Stimulated activated CD8-positive, alpha-beta memory T cell treated with anti-CD3 and anti-CD28 coated beads, Interleukin-15, amount 100 ng/mL, for 24 hours (primary cell): ENCODE data around the gene FKBP8.
"Not testable (repeated sequence)": the region's sequence is repeated elsewhere in the genome, so short reads cannot be mapped to it uniquely, and the experiment has no call there.

ENCODE experiments used
- DNase-seq: peaks from one replicate; pipeline ENCODE4 v3.0.0-alpha.2; 2020; ENCODE audit warnings: low read depth

FKBP8 gene

GRCh38 chr19:18542941-18543813 lies at the start of gene FKBP8:
TSS of gene FKBP8 (minus strand) at chr19:18543573. CDS start at chr19:18541970, 1,603 bp downstream.
- peak; percentile 83 for DNase-seq

- not testable (repeated sequence) for DNase-seq
Measured at GRCh38 chr19:18592732-18593131, 49.4 kb upstream of the FKBP8 start.

GRCh38 chr19:18591735-18592385 lies 48.5 kb upstream of the FKBP8 start:
- DNase-seq, result no peak

- DNase-seq, result no peak
Measured at GRCh38 chr19:18590273-18591272, 47.2 kb upstream of the FKBP8 start.

GRCh38 chr19:18589380-18590272 lies 46.3 kb upstream of the FKBP8 start:
- peak; percentile 39 for DNase-seq

- peak; percentile 76 for DNase-seq
Measured at GRCh38 chr19:18588611-18589379, 45.4 kb upstream of the FKBP8 start, which contains the start of gene REX1BD. TSS of gene REX1BD (plus strand) at chr19:18588798. CDS start at chr19:18588802, 4 bp downstream.

- DNase-seq, result no peak
Measured at GRCh38 chr19:18587962-18588610, 44.7 kb upstream of the FKBP8 start.

GRCh38 chr19:18587561-18587960 lies 44.2 kb upstream of the FKBP8 start:
- no peak for DNase-seq

GRCh38 chr19:18586306-18586705 lies 42.9 kb upstream of the FKBP8 start:
- no peak for DNase-seq

- DNase-seq, result no peak
Measured at GRCh38 chr19:18580311-18580710, 36.9 kb upstream of the FKBP8 start.

- no peak for DNase-seq
Measured at GRCh38 chr19:18577365-18577914, 34.1 kb upstream of the FKBP8 start.

- no peak for DNase-seq
Measured at GRCh38 chr19:18576383-18576782, 33.0 kb upstream of the FKBP8 start.

- no peak for DNase-seq
Measured at GRCh38 chr19:18574691-18575291, 31.4 kb upstream of the FKBP8 start.

- DNase-seq, result peak; percentile 99
Measured at GRCh38 chr19:18571564-18572344, 28.4 kb upstream of the FKBP8 start, which contains the start of gene UBA52. TSS of gene UBA52 (plus strand) at chr19:18571857. CDS start at chr19:18573301, 1,444 bp downstream.

- no peak for DNase-seq
Measured at GRCh38 chr19:18568367-18568766, 25.0 kb upstream of the FKBP8 start.

- DNase-seq, result no peak
Measured at GRCh38 chr19:18566953-18567352, 23.6 kb upstream of the FKBP8 start.

- no peak for DNase-seq
Measured at GRCh38 chr19:18562086-18562485, 18.7 kb upstream of the FKBP8 start.

GRCh38 chr19:18559685-18560084 lies 16.3 kb upstream of the FKBP8 start:
- DNase-seq, result no peak
